Fibroblast of lung (primary cell): ENCODE measurements around the gene DNAI1.

ENCODE experiments used
- CTCF ChIP-seq, 2 donors: IDR thresholded peaks in 1 of 2; conservative IDR thresholded peaks in 1 of 2; 1 replicate in 1 of 2; 2 replicates in 1 of 2; pipeline ENCODE4 v1.5.1; 2011 to 2012; ENCODE audit warnings: low read length in 2 of 2, control low read depth in 1 of 2, inconsistent platforms in 1 of 2, low read depth in 1 of 2, mild to moderate bottlenecking in 1 of 2
- EZH2 ChIP-seq: IDR thresholded peaks from 2 replicates; pipeline ENCODE4 v1.5.1; 2012; ENCODE audit warnings: low read length, control low read depth, mild to moderate bottlenecking; ENCODE audit errors: missing control alignments

- TF ChIP-seq CTCF (conservative IDR thresholded peaks at IDR 0.05 in 1 of 2, IDR thresholded peaks at IDR 0.05 in 1 of 2; ENCODE audit: low read depth in 1 of 2, low read length in 2 of 2) = no peak
- TF ChIP-seq EZH2 = no peak
These were observed 67.4 kb downstream of the DNAI1 start for GRCh38 chr9:34526026-34526425.
